SU-DHL-6 (cell line): ENCODE data around the gene HAPLN3.

Source experiments
- H2AFZ ChIP-seq: fragments of 200-600 bp; sonication (generic); 2 replicates; pipeline ENCODE4 v1.6.1; 2014; ENCODE audit warnings: low read depth, mild to moderate bottlenecking, moderate library complexity, mixed read lengths, antibody characterized with exemption, low read length; ENCODE audit not compliant: severe bottlenecking
- H3F3A ChIP-seq: fragments of 200-600 bp; shearing (Covaris generic); 2 replicates; pipeline ENCODE4 v1.6.0; 2016; ENCODE audit warnings: antibody characterized with exemption, mild to moderate bottlenecking; ENCODE audit not compliant: insufficient read depth
- H3K27ac ChIP-seq: fragments of 200-600 bp; sonication (generic); 2 replicates; pipeline ENCODE4 v1.5.1; 2016; ENCODE audit warnings: low read depth, mild to moderate bottlenecking, low read length, moderate library complexity, mixed read lengths
- H3K27me3 ChIP-seq: fragments of 200-600 bp; sonication (generic), shearing (Covaris generic); 2 replicates; pipeline ENCODE4 v1.6.0; 2014; ENCODE audit warnings: mild to moderate bottlenecking, low read length
- H3K36me3 ChIP-seq: fragments of 200-600 bp; sonication (generic); 2 replicates; pipeline ENCODE4 v1.6.1; 2014; ENCODE audit warnings: mild to moderate bottlenecking, low read length, mixed read lengths
- H3K4me2 ChIP-seq: fragments of 300-600, 200-600 bp; shearing (Covaris generic), sonication (generic); 2 replicates; pipeline ENCODE4 v1.6.0; 2014; ENCODE audit warnings: low read length, low read depth, mild to moderate bottlenecking; ENCODE audit not compliant: poor library complexity, severe bottlenecking
- H3K4me3 ChIP-seq: fragments of 200-600 bp; sonication (generic); 2 replicates; pipeline ENCODE4 v1.5.1; 2014; ENCODE audit warnings: antibody characterized with exemption, low read length, mild to moderate bottlenecking, mixed read lengths; ENCODE audit not compliant: insufficient read depth, poor library complexity, severe bottlenecking
- H3K79me2 ChIP-seq: fragments of 200-600 bp; sonication (generic); 2 replicates; pipeline ENCODE4 v1.6.1; 2014; ENCODE audit warnings: mild to moderate bottlenecking, low read length, moderate library complexity; ENCODE audit not compliant: insufficient read depth
- H3K9ac ChIP-seq: fragments of 200-600 bp; sonication (generic); 2 replicates; pipeline ENCODE4 v1.7.0; 2014; ENCODE audit warnings: mild to moderate bottlenecking, low read length
- H3K9me2 ChIP-seq: fragments of 200-600 bp; sonication (generic); replicated peaks from 2 replicates; pipeline ENCODE4 v1.6.1; 2014; ENCODE audit warnings: low read length; ENCODE audit not compliant: insufficient read depth
- H3K9me3 ChIP-seq: fragments of 200-600 bp; sonication (generic); 2 replicates; pipeline ENCODE4 v1.6.1; 2014; ENCODE audit warnings: low read length, mixed read lengths; ENCODE audit not compliant: insufficient read depth
- H4K20me1 ChIP-seq: fragments of 200-600 bp; sonication (generic); 2 replicates; pipeline ENCODE4 v1.6.1; 2014; ENCODE audit warnings: low read depth, mild to moderate bottlenecking, antibody characterized with exemption, low read length, moderate library complexity, mixed read lengths
- EZH2phosphoT487 ChIP-seq: fragments of 200-600 bp; sonication (generic), shearing (Covaris generic); conservative IDR thresholded peaks from 2 replicates; pipeline ENCODE4 v1.6.1; 2018; ENCODE audit warnings: mild to moderate bottlenecking, antibody characterized with exemption, low read length, moderate library complexity, mixed read lengths
- TF ChIP-seq, protein P1 (sequence below): fragments of 200-600 bp; sonication (generic); IDR thresholded peaks from one replicate; pipeline ENCODE4 v1.5.1; 2017; ENCODE audit warnings: antibody characterized with exemption, mild to moderate bottlenecking, low read length, moderate library complexity; ENCODE audit not compliant: insufficient read depth, poor library complexity, severe bottlenecking

HAPLN3 gene

GRCh38 chr15:88901508-88902220 lies 6.3 kb upstream of the HAPLN3 start:
- no peak for TF ChIP-seq EZH2phosphoT487
- TF ChIP-seq, protein P1, sequence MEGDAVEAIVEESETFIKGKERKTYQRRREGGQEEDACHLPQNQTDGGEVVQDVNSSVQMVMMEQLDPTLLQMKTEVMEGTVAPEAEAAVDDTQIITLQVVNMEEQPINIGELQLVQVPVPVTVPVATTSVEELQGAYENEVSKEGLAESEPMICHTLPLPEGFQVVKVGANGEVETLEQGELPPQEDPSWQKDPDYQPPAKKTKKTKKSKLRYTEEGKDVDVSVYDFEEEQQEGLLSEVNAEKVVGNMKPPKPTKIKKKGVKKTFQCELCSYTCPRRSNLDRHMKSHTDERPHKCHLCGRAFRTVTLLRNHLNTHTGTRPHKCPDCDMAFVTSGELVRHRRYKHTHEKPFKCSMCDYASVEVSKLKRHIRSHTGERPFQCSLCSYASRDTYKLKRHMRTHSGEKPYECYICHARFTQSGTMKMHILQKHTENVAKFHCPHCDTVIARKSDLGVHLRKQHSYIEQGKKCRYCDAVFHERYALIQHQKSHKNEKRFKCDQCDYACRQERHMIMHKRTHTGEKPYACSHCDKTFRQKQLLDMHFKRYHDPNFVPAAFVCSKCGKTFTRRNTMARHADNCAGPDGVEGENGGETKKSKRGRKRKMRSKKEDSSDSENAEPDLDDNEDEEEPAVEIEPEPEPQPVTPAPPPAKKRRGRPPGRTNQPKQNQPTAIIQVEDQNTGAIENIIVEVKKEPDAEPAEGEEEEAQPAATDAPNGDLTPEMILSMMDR = no peak
- Histone ChIP-seq H4K20me1 (no peaks in the 10 kb centered on the region), H3K4me2 (no peak overlapping the region), H2AFZ (no peak overlapping the region), H3K9me3 (no peaks in the 10 kb centered on the region), H3K27ac (no peak overlapping the region), H3K4me3 (no peak overlapping the region), H3K9ac (no peak overlapping the region), H3K79me2 (no peaks in the 10 kb centered on the region), H3F3A (no peaks in the 10 kb centered on the region), H3K9me2 (no peaks in the 10 kb centered on the region), H3K27me3 (no peaks in the 10 kb centered on the region), H3K36me3 (no peaks in the 10 kb centered on the region)

DNA sequence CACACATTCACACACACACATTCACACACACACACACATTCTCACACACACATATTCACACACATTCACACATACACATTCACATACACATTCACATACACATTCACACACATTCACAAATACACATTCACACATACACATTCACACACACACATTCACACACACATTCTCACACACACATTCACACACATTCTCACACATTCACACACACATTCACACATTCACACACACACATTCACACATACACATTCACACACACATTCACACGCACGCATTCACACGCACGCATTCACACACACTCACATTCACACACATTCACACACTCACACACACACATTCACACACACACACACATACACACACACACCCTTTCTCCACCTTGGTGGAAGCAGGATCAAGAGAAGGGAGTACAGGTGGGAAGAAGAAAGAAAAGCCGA lies 5.7 kb upstream of the HAPLN3 start:
- TF ChIP-seq, protein P1 = no peak
- no peak for TF ChIP-seq EZH2phosphoT487
- no peak overlapping the region for H3K9ac ChIP-seq
- no peaks in the 10 kb centered on the region for H3K79me2 ChIP-seq
- no peaks in the 10 kb centered on the region for H3K9me2 ChIP-seq
- no peaks in the 10 kb centered on the region for H4K20me1 ChIP-seq
- no peak overlapping the region for H3K4me2 ChIP-seq
- H3F3A ChIP-seq = no peaks in the 10 kb centered on the region
- no peaks in the 10 kb centered on the region for H3K9me3 ChIP-seq
- H3K4me3 ChIP-seq = no peak overlapping the region
- no peaks in the 10 kb centered on the region for H3K27me3 ChIP-seq
- no peaks in the 10 kb centered on the region for H3K36me3 ChIP-seq
- H3K27ac ChIP-seq = no peak overlapping the region
- H2AFZ ChIP-seq = no peak overlapping the region

DNA sequence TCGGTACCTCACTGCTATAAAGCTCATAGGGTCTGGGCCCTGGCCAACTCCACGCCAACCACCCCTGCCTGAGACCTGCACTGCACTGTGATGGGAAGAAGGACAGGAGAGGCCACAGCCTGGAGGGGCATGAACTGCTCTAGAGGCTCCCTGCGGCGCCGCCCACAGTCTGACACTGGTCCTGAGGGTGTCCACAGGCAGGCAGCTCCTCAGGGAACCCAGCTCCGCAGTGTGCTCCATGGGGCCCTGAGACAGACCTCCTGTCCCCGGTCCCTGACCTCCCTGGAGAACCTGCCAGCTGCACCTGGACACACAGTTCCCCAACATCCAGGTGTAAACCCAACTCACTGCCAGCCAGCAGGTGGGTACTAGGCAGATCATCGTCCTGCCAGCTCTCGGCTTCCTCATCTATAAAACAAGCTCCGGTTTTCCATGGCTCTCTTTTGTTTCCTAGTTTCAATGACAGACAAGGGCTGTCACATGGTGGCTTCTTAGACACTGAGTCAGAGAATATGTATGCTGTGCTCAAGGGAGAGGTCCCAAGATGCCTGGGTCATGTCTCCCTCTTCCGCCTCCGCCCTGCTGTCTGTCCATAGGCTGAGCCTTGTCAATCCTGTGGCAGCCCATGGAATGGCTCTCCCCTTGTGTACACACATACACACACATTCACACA lies 5.1 kb upstream of the HAPLN3 start:
- H3K4me2 ChIP-seq = no peak overlapping the region
- no peak overlapping the region for H3K27ac ChIP-seq
- H3K4me3 ChIP-seq = no peak overlapping the region
- H3K27me3 ChIP-seq = no peaks in the 10 kb centered on the region
- H3K9ac ChIP-seq = no peak overlapping the region
- H3K9me2 ChIP-seq = no peaks in the 10 kb centered on the region
- H2AFZ ChIP-seq = no peak overlapping the region
- no peaks in the 10 kb centered on the region for H3K79me2 ChIP-seq
- no peaks in the 10 kb centered on the region for H4K20me1 ChIP-seq
- no peak for TF ChIP-seq EZH2phosphoT487
- TF ChIP-seq, protein P1 = no peak
- H3F3A ChIP-seq = no peaks in the 10 kb centered on the region
- no peaks in the 10 kb centered on the region for H3K9me3 ChIP-seq
- no peaks in the 10 kb centered on the region for H3K36me3 ChIP-seq
